Stimulated activated CD4-positive, alpha-beta T cell treated with anti-CD3 and anti-CD28 coated beads, Interleukin-4, amount 100 ng/mL, for 1 hour (primary cell): Measurements from ENCODE around the gene OR52K2.
"Not testable (repeated sequence)": the region's sequence is repeated elsewhere in the genome, so short reads cannot be mapped to it uniquely, and the experiment has no call there.

ENCODE experiments used
- DNase-seq: peaks from one replicate; pipeline ENCODE4 v3.0.0-alpha.2; 2020

Gene OR52K2

GRCh38 chr11:4481240-4481582 is 32.1 kb downstream of the OR52K2 start:
- no peak for DNase-seq

GRCh38 chr11:4482445-4482844 is 33.4 kb downstream of the OR52K2 start, which contains the start of gene OR52K1:
OR52K1 (plus strand) TSS chr11:4482646; CDS start chr11:4488901, 6,255 bp downstream.
- DNase-seq: no peak

GRCh38 chr11:4484310-4484709 is 35.2 kb downstream of the OR52K2 start:
- DNase-seq: no peak

GRCh38 chr11:4491405-4491804 is 42.3 kb downstream of the OR52K2 start:
- DNase-seq: not testable (repeated sequence)

- no peak for DNase-seq
Observed at GRCh38 chr11:4491878-4492606, 42.9 kb downstream of the OR52K2 start.

- no peak for DNase-seq
Observed at GRCh38 chr11:4493480-4493818, 44.4 kb downstream of the OR52K2 start.

- DNase-seq: no peak
Observed at GRCh38 chr11:4495487-4495886, 46.4 kb downstream of the OR52K2 start.

- no peak for DNase-seq
Observed at GRCh38 chr11:4495986-4496385, 46.9 kb downstream of the OR52K2 start.

- no peak for DNase-seq
Observed at GRCh38 chr11:4496557-4497248, 47.6 kb downstream of the OR52K2 start.
